Effector memory CD4-positive, alpha-beta T cell (primary cell): ENCODE measurements around the gene HMCN2.

ENCODE experiments used
- DNase-seq, 3 donors: peaks; one replicate each; pipeline ENCODE4 v3.0.0-alpha.2; 2020
- H3K27ac ChIP-seq: 2 replicates; pipeline ENCODE4 v1.7.0; 2013; ENCODE audit warnings: mild to moderate bottlenecking, low read length, moderate library complexity; ENCODE audit not compliant: insufficient read depth, poor library complexity, severe bottlenecking
- H3K27me3 ChIP-seq: replicated peaks from 2 replicates; pipeline ENCODE4 v1.7.0; 2013; ENCODE audit warnings: mild to moderate bottlenecking, low read length; ENCODE audit not compliant: insufficient read depth, control insufficient read depth, poor library complexity, severe bottlenecking
- H3K36me3 ChIP-seq: 2 replicates; pipeline ENCODE4 v1.7.0; 2013; ENCODE audit warnings: mild to moderate bottlenecking, low read length, moderate library complexity; ENCODE audit not compliant: control insufficient read depth, insufficient read depth
- H3K4me1 ChIP-seq: 2 replicates; pipeline ENCODE4 v1.7.0; 2013; ENCODE audit warnings: low read length, mild to moderate bottlenecking; ENCODE audit not compliant: control insufficient read depth, insufficient read depth, poor library complexity, severe bottlenecking
- H3K4me3 ChIP-seq: 2 replicates; pipeline ENCODE4 v1.7.0; 2013; ENCODE audit warnings: low read length, low read depth, mild to moderate bottlenecking; ENCODE audit not compliant: insufficient read depth, poor library complexity, severe bottlenecking
- H3K9me3 ChIP-seq: 2 replicates; pipeline ENCODE4 v1.7.0; 2013; ENCODE audit warnings: mild to moderate bottlenecking, low read length, moderate library complexity; ENCODE audit not compliant: control insufficient read depth

The HMCN2 gene

DNA sequence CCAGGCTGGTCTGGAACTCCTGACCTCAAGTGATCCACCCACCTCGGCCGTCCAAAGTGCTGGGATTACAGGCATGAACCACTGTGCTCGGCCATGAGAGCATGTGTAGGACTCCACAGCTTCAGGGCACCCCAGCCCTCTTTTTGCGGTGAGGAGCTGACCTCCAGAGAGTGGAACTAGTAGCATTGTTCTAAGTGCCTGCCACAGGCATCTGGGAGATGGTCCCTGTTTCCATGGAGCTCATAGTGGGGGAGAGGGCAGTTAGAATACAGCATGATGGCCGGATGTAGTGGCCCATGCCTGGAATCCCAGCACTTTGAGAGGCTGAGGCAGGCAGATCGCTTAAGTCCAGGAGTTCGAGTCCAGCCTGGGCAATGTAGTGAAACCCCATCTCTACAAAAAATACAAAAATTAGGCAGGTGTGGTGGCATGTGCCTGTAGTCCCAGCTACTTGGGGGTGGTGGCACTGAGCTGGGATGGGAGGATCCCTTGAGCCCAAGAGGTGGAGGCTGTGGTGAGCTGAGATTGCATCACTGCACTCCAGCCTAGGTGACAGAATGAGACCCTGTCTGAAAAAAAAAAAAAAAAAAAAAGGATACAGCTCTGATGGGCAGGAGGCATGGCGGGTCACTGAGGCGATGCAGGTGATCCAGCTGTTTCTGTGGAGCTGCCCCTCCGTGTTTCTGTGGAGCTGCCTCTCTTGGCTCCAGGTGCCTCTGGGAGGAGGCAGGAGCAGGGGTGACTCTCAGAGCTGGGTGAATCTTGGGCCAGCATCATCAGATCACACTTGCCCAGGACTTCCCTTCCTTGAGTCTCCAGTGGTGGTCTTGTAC lies 183.4 kb downstream of the HMCN2 start:
- Histone ChIP-seq H3K36me3 (no peaks in the 10 kb centered on the region), H3K4me3 (no peak overlapping the region), H3K4me1 (peaks cover 7% of the 10 kb centered on the region), H3K27ac (no peak overlapping the region), H3K27me3 (peaks cover 12% of the 10 kb centered on the region), H3K9me3 (no peaks in the 10 kb centered on the region)
- no peak for DNase-seq

GRCh38 chr9:130450344-130451003 lies 184.9 kb downstream of the HMCN2 start:
- Histone ChIP-seq H3K4me1 (no peaks in the 10 kb centered on the region), H3K27me3 (peaks cover under 1% of the 10 kb centered on the region), H3K27ac (no peak overlapping the region), H3K4me3 (no peak overlapping the region), H3K36me3 (no peaks in the 10 kb centered on the region), H3K9me3 (no peaks in the 10 kb centered on the region)
- DNase-seq: no peak

DNA sequence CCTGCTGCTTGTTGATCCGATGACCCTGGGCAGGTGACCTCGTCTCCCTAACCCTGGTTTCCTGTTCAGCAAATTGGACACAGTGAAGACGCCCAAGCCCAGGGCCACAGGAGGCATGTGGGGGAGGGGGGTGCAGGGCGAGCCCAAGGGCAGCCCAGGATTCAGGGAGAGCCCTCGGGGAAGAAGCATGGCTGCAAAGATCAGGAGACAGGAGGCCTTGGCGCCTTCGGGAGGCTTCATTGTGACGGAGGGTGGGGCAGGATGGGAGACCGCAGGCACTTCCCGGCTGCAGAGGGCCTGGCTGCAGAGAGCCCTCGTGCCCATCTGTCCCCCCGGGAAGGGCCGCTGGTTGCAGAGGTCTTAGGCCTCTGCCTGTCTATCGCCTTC lies 185.4 kb downstream of the HMCN2 start:
- Histone ChIP-seq H3K4me3 (no peak overlapping the region), H3K27ac (no peak overlapping the region), H3K27me3 (no peaks in the 10 kb centered on the region), H3K4me1 (no peaks in the 10 kb centered on the region), H3K9me3 (no peaks in the 10 kb centered on the region), H3K36me3 (no peaks in the 10 kb centered on the region)
- no peak for DNase-seq

DNA sequence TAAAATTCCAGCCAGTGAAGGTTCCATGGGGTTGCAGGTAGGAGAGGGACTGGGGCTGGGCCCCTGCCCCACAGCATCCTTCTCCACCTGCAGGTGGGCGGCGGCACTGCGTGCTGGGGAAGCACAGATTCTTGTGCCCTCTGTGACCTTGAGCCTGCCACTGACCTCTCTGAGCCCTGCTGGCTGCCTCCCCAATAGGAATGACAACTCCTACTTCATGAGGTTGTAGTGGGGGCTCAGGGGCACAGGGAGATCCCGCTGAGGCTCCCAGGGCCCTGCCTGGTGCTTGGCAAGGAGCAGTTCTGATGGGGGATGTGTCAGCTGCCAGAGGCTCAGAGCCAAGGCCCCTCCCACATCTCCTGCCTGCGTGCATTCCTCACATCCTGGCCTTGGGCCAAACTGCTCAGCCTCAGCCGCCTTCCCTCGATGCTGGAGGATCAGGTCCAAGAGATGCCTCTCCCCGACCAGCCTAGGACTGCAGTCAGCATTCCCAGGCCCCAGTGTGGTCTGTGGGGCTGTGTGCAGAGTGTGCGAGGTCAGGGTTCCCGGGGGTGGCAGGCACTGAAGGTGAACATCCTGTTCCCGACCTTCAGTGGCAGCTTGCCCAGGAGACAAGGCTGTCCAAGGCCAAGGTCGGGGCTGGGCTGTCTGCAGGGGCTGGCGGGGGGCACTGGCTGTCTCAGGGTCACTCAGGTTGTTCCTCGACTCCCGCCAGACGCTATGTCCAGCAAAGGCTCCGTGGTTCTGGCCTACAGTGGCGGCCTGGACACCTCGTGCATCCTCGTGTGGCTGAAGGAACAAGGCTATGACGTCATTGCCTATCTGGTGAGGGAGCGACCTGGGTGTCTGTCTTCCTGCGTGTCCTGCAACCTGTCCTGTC lies 186.2 kb downstream of the HMCN2 start:
- no peaks in the 10 kb centered on the region for H3K27me3 ChIP-seq
- no peaks in the 10 kb centered on the region for H3K4me1 ChIP-seq
- DNase-seq: no peak
- no peaks in the 10 kb centered on the region for H3K9me3 ChIP-seq
- no peak overlapping the region for H3K27ac ChIP-seq
- no peak overlapping the region for H3K4me3 ChIP-seq
- no peaks in the 10 kb centered on the region for H3K36me3 ChIP-seq

- Histone ChIP-seq H3K4me1 (no peaks in the 10 kb centered on the region), H3K27me3 (no peaks in the 10 kb centered on the region), H3K36me3 (no peaks in the 10 kb centered on the region), H3K4me3 (no peak overlapping the region), H3K9me3 (no peaks in the 10 kb centered on the region), H3K27ac (no peak overlapping the region)
- no peak for DNase-seq
These were observed 187.3 kb downstream of the HMCN2 start for GRCh38 chr9:130452835-130453234.

GRCh38 chr9:130453487-130453886 lies 187.9 kb downstream of the HMCN2 start:
- H3K27me3 ChIP-seq: no peaks in the 10 kb centered on the region
- no peak overlapping the region for H3K4me3 ChIP-seq
- H3K36me3 ChIP-seq: no peaks in the 10 kb centered on the region
- H3K4me1 ChIP-seq: no peaks in the 10 kb centered on the region
- DNase-seq: no peak
- no peaks in the 10 kb centered on the region for H3K9me3 ChIP-seq
- H3K27ac ChIP-seq: no peak overlapping the region

- H3K27ac ChIP-seq: no peak overlapping the region
- DNase-seq: no peak
- no peaks in the 10 kb centered on the region for H3K36me3 ChIP-seq
- H3K9me3 ChIP-seq: no peaks in the 10 kb centered on the region
- H3K4me1 ChIP-seq: no peaks in the 10 kb centered on the region
- no peaks in the 10 kb centered on the region for H3K27me3 ChIP-seq
- H3K4me3 ChIP-seq: no peak overlapping the region
These were observed 188.7 kb downstream of the HMCN2 start for GRCh38 chr9:130454096-130454811.

GRCh38 chr9:130454812-130455325 lies 189.3 kb downstream of the HMCN2 start:
- Histone ChIP-seq H3K27ac (no peak overlapping the region), H3K27me3 (no peaks in the 10 kb centered on the region), H3K4me1 (no peaks in the 10 kb centered on the region), H3K9me3 (no peaks in the 10 kb centered on the region), H3K36me3 (no peaks in the 10 kb centered on the region), H3K4me3 (no peak overlapping the region)
- no peak for DNase-seq

DNA sequence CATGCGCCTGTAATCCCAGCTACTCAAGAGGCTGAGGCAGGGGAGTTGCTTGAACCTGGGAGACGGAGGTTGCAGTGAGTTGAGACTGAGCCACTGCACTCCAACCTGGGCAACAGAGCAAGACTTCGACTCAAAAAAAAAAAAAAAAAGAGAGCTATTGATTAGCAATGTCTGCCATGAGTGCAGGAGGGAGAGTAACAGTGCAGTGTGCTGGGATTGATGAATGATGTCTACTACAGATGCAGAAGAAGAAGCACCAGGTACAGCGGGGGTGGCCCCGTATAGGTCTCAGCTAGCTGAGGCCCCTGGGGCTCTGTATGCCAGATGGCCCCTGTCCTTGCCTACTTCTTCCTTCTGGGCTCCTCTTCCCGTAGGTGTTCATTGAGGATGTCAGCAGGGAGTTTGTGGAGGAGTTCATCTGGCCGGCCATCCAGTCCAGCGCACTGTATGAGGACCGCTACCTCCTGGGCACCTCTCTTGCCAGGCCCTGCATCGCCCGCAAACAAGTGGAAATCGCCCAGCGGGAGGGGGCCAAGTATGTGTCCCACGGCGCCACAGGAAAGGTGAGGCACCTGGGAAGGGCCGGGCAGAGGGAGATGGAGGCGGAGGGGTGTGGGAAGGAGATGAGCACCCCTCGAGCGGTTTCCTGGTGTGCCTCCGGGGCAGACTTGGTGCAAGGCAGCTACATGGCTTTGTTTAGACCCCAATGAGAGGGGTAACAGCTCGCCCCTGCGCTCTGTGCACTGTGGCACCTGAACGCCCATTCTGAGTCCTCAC lies 192.7 kb downstream of the HMCN2 start:
- no peak for DNase-seq
- H3K4me1 ChIP-seq: no peaks in the 10 kb centered on the region
- no peaks in the 10 kb centered on the region for H3K9me3 ChIP-seq
- H3K4me3 ChIP-seq: no peak overlapping the region
- no peak overlapping the region for H3K27ac ChIP-seq
- H3K27me3 ChIP-seq: peaks cover 8% of the 10 kb centered on the region
- no peaks in the 10 kb centered on the region for H3K36me3 ChIP-seq
